ENCODE results near the gene UBXN1.

Gene UBXN1

DNA sequence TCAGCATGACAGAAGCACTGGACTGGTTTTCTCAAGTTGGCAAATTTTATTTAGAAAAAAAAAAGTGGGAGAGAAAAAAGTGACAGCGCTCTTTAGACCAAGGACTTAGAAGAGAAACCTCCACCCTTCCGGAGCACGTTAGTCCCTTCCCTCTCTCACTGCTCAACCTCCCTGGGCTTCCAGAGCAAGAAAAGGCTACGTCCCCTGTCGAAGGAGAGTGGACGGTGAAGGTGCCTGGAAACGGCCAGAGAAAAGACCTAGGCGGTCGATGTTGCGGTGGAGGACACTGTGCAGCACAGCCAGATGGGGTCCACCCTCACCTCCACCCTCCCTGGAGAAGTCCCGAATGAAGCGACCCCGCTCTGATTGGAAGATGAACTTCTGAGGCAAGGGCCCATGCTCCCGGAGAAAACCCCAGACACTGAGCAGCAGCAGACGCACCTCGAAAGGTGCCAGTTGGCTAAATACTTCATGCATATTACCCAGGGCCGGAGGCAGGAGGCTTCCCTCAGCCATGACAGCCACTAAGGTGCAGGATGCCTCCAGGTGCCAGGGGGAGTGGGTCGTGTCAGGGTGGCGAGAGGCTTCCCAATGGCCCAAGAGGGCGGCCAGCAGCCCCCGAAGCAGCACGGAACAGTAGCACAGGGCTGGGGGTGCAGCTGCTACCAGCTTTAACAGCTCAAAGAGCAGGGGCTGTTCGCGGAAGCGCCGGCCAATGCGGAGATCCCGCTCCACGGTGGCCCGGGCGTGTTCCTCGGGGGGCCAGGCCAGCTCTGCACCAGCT lies 31.9 kb downstream of the UBXN1 start:
- TF ChIP-seq, protein P1, sequence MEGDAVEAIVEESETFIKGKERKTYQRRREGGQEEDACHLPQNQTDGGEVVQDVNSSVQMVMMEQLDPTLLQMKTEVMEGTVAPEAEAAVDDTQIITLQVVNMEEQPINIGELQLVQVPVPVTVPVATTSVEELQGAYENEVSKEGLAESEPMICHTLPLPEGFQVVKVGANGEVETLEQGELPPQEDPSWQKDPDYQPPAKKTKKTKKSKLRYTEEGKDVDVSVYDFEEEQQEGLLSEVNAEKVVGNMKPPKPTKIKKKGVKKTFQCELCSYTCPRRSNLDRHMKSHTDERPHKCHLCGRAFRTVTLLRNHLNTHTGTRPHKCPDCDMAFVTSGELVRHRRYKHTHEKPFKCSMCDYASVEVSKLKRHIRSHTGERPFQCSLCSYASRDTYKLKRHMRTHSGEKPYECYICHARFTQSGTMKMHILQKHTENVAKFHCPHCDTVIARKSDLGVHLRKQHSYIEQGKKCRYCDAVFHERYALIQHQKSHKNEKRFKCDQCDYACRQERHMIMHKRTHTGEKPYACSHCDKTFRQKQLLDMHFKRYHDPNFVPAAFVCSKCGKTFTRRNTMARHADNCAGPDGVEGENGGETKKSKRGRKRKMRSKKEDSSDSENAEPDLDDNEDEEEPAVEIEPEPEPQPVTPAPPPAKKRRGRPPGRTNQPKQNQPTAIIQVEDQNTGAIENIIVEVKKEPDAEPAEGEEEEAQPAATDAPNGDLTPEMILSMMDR (conservative IDR thresholded peaks at IDR 0.05; ENCODE audit: control insufficient read depth, insufficient read depth, low read depth, low read length), result no peak
- H3K4me3 ChIP-seq (ENCODE audit: control insufficient read depth, low read depth, low read length), result no peak overlapping the region
- DNase-seq (ENCODE audit: low read depth), result no peak

DNA sequence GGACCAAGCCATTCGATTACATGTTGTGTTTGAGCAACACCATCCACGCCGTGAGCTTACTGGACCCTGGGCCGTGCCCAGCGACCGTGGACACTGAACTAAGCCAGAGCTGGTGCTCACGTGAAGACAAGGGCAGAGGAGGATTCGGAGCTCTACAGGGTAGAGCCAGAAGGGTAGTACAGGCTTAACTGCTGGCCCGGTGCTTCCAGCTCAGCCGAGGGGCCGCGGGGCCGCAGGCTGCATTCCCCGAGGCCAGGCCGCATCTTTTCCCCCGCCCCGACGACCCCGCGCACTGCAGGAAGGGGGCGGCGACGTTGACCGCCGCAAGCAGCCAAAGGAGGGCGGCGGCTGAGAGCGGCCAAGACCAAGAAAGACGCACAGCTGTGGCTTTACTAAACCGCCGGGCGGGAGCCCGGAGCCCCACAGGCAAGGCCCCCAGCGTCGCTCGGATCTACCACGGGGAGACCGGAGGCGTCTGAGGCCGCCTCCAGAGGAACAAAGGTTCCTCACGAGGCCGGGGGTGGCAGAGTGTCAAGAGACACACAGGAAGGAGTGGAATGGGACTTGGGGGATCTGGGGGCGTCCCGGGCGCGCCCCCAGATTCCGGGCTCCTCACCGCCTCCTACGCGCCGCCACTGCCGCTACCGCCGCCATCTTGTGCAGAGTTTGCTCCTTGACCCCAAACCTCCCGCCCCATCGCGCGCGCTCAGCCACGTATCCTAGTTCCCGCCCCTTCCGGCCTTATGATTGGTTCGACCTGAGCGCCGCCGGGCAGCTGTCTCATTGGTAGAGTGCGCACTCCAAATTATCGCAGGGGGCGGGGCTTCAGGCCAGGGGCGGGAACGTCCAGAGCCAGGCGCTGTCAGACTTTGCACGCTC lies 32.7 kb downstream of the UBXN1 start, which contains the start of gene GANAB:
Gene GANAB, minus strand, starts transcription at position 668 of the 879 bp plus-strand sequence. Its CDS starts 14 bp downstream, at position 654.
- peak within 1 kb of the TSS; percentile 82 for H3K4me3 ChIP-seq (ENCODE audit: control insufficient read depth, low read depth, low read length)
- DNase-seq (ENCODE audit: low read depth), result peak; percentile 96
- TF ChIP-seq, protein P1 (conservative IDR thresholded peaks at IDR 0.05; ENCODE audit: control insufficient read depth, insufficient read depth, low read depth, low read length), result no peak

DNA sequence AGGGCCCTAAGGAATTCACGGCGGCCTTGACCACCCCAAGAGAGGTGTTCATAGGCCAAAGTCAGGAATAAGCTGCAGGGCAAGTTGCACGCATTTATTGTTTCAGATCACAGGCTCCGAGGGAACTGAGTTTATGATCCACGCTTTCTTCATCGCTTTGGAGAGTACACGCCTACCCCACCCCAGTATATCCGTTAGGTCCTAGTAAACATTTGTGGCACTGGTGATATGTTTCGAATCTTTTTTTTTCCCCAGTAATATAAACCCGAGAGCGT lies 33.3 kb downstream of the UBXN1 start:
- TF ChIP-seq, protein P1 (conservative IDR thresholded peaks at IDR 0.05; ENCODE audit: control insufficient read depth, insufficient read depth, low read depth, low read length), result no peak
- peak overlapping the region; percentile 82 for H3K4me3 ChIP-seq (ENCODE audit: control insufficient read depth, low read depth, low read length)
- DNase-seq (ENCODE audit: low read depth), result no peak

DNA sequence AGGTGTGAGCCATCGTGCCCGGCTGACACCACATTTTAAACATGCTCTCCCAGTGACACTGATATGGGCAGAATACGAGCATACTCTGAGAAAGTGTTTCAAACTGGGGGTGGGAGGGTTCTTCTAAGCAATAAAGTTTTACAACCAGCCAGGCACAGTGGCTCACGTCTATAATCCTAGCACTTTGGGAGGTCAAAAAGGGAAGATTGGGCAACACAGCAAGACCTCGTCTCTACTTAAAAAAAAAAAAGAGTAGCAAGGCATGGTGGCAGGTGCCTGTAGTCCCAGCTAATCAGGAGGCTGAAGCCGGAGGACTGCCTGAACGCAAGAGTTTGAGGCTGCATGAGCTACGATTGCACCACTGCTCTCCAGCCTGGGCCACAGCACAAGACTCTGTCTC lies 34.7 kb downstream of the UBXN1 start:
- TF ChIP-seq, protein P1 (conservative IDR thresholded peaks at IDR 0.05; ENCODE audit: control insufficient read depth, insufficient read depth, low read depth, low read length), result no peak

GRCh38 chr11:62632492-62632891 lies 46.4 kb downstream of the UBXN1 start:
- TF ChIP-seq, protein P1 (conservative IDR thresholded peaks at IDR 0.05; ENCODE audit: control insufficient read depth, insufficient read depth, low read depth, low read length), result no peak
- H3K4me3 ChIP-seq (ENCODE audit: control insufficient read depth, low read depth, low read length), result no peak overlapping the region

More for the DNA sequence above, 34.7 kb downstream of the UBXN1 start:
- DNase-seq (ENCODE audit: low read depth), result no peak
- H3K4me3 ChIP-seq (ENCODE audit: control insufficient read depth, low read depth, low read length), result no peak overlapping the region

GRCh38 chr11:62627713-62628112 lies 51.2 kb downstream of the UBXN1 start:
- DNase-seq (ENCODE audit: low read depth), result no peak
- TF ChIP-seq, protein P1 (conservative IDR thresholded peaks at IDR 0.05; ENCODE audit: control insufficient read depth, insufficient read depth, low read depth, low read length), result peak; percentile 13
- no peak overlapping the region for H3K4me3 ChIP-seq (ENCODE audit: control insufficient read depth, low read depth, low read length)

More at GRCh38 chr11:62632492-62632891, 46.4 kb downstream of the UBXN1 start:
- DNase-seq (ENCODE audit: low read depth), result no peak
